Effector memory CD4-positive, alpha-beta T cell (primary cell): ENCODE measurements around the gene TNN.

ENCODE experiments used
- DNase-seq, 3 donors: peaks; one replicate each; pipeline ENCODE4 v3.0.0-alpha.2; 2020
- H3K27ac ChIP-seq: 2 replicates; pipeline ENCODE4 v1.7.0; 2013; ENCODE audit warnings: mild to moderate bottlenecking, low read length, moderate library complexity; ENCODE audit not compliant: insufficient read depth, poor library complexity, severe bottlenecking
- H3K27me3 ChIP-seq: replicated peaks from 2 replicates; pipeline ENCODE4 v1.7.0; 2013; ENCODE audit warnings: mild to moderate bottlenecking, low read length; ENCODE audit not compliant: insufficient read depth, control insufficient read depth, poor library complexity, severe bottlenecking
- H3K36me3 ChIP-seq: 2 replicates; pipeline ENCODE4 v1.7.0; 2013; ENCODE audit warnings: mild to moderate bottlenecking, low read length, moderate library complexity; ENCODE audit not compliant: control insufficient read depth, insufficient read depth
- H3K4me1 ChIP-seq: 2 replicates; pipeline ENCODE4 v1.7.0; 2013; ENCODE audit warnings: low read length, mild to moderate bottlenecking; ENCODE audit not compliant: control insufficient read depth, insufficient read depth, poor library complexity, severe bottlenecking
- H3K4me3 ChIP-seq: 2 replicates; pipeline ENCODE4 v1.7.0; 2013; ENCODE audit warnings: low read length, low read depth, mild to moderate bottlenecking; ENCODE audit not compliant: insufficient read depth, poor library complexity, severe bottlenecking
- H3K9me3 ChIP-seq: 2 replicates; pipeline ENCODE4 v1.7.0; 2013; ENCODE audit warnings: mild to moderate bottlenecking, low read length, moderate library complexity; ENCODE audit not compliant: control insufficient read depth

Gene TNN

DNA sequence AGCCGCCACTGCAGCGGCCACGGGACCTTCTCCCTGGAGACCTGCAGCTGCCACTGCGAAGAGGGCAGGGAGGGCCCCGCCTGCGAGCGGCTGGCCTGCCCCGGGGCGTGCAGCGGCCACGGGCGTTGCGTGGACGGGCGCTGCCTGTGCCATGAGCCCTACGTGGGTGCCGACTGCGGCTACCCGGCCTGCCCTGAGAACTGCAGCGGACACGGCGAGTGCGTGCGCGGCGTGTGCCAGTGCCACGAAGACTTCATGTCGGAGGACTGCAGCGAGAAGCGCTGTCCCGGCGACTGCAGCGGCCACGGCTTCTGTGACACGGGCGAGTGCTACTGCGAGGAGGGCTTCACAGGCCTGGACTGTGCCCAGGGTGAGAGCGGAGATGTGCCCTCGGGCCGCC lies 11.7 kb downstream of the TNN start:
- H3K4me1 ChIP-seq = no peaks in the 10 kb centered on the region

DNA sequence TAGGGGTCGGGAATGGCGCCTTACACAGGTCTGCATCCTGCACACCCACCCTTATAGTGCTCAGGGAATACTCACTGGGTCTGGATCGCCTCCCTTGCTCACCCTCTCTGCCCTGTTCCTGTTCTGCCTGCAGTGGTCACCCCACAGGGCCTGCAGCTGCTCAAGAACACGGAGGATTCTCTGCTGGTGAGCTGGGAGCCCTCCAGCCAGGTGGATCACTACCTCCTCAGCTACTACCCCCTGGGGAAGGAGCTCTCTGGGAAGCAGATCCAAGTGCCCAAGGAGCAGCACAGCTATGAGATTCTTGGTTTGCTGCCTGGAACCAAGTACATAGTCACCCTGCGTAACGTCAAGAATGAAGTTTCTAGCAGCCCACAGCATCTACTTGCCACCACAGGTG lies 12.4 kb downstream of the TNN start:
- no peaks in the 10 kb centered on the region for H3K9me3 ChIP-seq
- DNase-seq = no peak

More for the DNA sequence above, 11.7 kb downstream of the TNN start:
- Histone ChIP-seq H3K27me3 (peaks cover 4% of the 10 kb centered on the region), H3K9me3 (no peaks in the 10 kb centered on the region), H3K27ac (no peak overlapping the region), H3K36me3 (no peaks in the 10 kb centered on the region), H3K4me3 (no peak overlapping the region)
- no peak for DNase-seq

DNA sequence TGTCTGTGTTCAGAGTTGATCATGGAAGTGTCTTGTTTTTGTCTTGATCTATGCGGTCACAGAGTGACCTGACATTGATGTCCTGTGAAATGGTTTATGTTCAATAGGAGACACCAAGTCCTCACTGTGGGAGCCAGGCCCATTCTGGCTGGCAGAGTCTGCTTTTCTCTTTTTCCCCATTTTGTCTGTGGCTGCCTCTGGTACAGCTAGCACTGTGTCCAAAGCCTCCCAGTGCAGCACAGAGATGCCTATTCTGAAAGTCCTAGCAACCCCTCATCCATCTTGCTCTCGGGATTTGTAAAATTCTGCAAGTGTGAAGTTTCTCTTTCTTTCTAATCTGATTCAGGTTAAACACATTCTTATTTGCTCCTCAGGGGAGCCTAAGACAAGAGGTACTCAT lies 14.3 kb downstream of the TNN start:
- DNase-seq = no peak
- Histone ChIP-seq H3K36me3 (no peaks in the 10 kb centered on the region), H3K27ac (no peak overlapping the region), H3K27me3 (peaks cover 4% of the 10 kb centered on the region), H3K9me3 (no peaks in the 10 kb centered on the region), H3K4me1 (no peaks in the 10 kb centered on the region), H3K4me3 (no peak overlapping the region)

More for the DNA sequence above, 12.4 kb downstream of the TNN start:
- Histone ChIP-seq H3K4me1 (no peaks in the 10 kb centered on the region), H3K36me3 (no peaks in the 10 kb centered on the region), H3K4me3 (no peak overlapping the region), H3K27me3 (peaks cover 4% of the 10 kb centered on the region), H3K27ac (no peak overlapping the region)

DNA sequence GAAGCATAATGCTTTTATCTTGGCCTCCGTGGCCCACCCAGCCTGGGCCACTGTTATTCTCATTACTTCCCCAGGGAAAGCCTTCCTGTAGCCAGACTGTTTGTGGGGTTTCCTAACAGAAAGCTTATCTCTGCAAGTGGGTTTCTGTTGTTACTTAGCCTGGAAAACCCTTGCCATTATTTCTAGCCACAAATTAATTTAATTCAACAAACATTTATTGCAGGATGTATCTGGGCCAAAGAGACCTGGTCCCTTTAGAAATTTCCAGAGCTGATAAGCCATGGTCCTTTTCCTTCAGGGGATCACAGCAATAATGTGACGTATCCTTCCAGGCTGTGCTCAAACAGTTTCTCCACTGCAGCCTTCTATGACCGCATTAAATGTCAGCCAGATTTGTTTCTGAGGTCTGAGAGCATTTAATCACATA lies 20.9 kb downstream of the TNN start:
- Histone ChIP-seq H3K9me3 (no peaks in the 10 kb centered on the region), H3K27ac (no peak overlapping the region), H3K36me3 (no peaks in the 10 kb centered on the region), H3K27me3 (no peaks in the 10 kb centered on the region), H3K4me1 (no peaks in the 10 kb centered on the region), H3K4me3 (no peak overlapping the region)
- DNase-seq = no peak

DNA sequence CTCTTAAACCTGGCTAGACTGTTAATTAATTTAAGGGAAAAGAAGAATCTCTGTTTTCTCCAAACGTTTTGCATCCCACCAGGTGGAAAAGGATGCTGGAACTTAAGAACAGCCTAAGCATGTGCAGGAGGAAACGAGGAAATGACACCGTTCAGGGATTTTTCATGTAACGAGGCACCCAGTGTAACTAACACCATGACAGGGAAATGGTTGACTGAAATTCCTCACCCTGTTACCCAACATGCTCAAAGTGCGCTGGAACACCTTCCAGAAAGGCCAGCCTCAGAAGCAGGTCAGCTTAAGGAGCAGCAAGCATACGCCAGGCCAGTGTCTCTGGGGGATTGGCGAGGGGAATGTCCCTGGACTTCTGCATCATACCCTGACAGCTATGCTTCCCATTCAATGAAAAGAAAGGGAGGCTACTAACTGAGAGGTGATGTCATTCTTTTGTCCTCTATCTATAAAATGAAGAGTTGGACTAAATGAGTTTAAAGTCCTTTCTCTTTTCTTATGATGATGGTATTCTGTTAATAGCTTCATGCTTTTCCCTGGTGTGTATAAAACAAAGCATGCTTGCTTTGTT lies 21.6 kb downstream of the TNN start:
- Histone ChIP-seq H3K4me3 (no peak overlapping the region), H3K27ac (no peak overlapping the region), H3K9me3 (no peaks in the 10 kb centered on the region), H3K27me3 (no peaks in the 10 kb centered on the region), H3K4me1 (no peaks in the 10 kb centered on the region), H3K36me3 (no peaks in the 10 kb centered on the region)
- DNase-seq = no peak

DNA sequence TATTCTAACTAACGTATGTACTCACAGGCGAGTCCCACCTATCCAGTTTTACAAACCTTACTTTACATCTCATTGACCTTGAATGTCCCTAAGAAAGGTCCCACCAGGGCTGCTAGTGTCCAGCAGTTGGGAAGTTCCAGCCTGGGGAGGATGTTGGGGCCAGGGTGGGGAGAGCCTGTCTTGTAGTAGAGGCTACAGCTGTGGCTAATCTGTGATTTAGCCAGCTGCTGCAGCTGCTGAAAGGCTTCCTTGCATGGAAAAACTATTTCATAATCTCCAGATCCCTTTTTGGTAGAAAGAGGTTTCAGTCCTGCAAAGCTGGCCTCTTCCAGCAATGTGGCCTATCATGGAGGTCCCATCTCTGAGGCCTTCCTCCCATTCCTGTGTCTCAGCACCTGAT lies 23.1 kb downstream of the TNN start:
- Histone ChIP-seq H3K9me3 (no peaks in the 10 kb centered on the region), H3K27me3 (no peaks in the 10 kb centered on the region), H3K4me3 (no peak overlapping the region), H3K4me1 (no peaks in the 10 kb centered on the region), H3K36me3 (no peaks in the 10 kb centered on the region), H3K27ac (no peak overlapping the region)
- no peak for DNase-seq

- no peak overlapping the region for H3K4me3 ChIP-seq
- no peaks in the 10 kb centered on the region for H3K4me1 ChIP-seq
- no peak overlapping the region for H3K27ac ChIP-seq
- H3K36me3 ChIP-seq = no peaks in the 10 kb centered on the region
- no peaks in the 10 kb centered on the region for H3K27me3 ChIP-seq
- H3K9me3 ChIP-seq = no peaks in the 10 kb centered on the region
- no peak for DNase-seq
These were observed 27.0 kb downstream of the TNN start for GRCh38 chr1:175094626-175095025.

- H3K9me3 ChIP-seq = no peaks in the 10 kb centered on the region
- no peaks in the 10 kb centered on the region for H3K27me3 ChIP-seq
These were observed 27.4 kb downstream of the TNN start for GRCh38 chr1:175095069-175095468.

DNA sequence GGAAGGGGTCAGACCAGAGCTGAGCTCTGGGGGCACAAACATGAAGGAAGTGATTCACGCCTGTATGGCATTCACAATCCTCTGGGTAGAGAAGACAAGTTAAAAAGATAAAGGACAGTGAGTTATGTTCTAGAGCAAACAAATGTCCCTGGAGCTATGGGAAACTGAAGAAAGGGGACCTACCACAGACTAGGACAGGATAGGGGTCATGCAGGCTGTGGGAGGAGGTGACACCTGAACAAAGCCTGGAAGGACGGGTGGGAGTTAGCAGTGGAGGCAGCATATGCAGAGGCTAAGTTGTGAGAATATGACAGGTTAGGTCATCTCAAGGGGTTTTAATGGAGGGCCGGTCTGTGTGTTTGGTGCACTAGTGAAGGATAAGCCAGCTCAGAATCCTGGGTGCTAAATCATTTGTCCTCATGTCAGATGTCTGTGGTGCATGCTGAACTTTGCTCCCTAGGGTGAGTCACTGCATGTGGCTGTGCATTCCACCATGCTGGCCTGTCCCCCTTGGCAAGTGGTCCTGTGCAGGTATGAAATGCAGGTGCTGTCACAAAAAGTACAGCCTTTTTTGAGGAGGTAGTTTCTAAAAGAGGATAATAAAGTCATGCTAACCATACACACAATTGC lies 28.5 kb downstream of the TNN start:
- Histone ChIP-seq H3K36me3 (no peaks in the 10 kb centered on the region), H3K27ac (no peak overlapping the region), H3K27me3 (no peaks in the 10 kb centered on the region), H3K4me3 (no peak overlapping the region), H3K4me1 (no peaks in the 10 kb centered on the region), H3K9me3 (no peaks in the 10 kb centered on the region)
- DNase-seq = no peak

More at GRCh38 chr1:175095069-175095468, 27.4 kb downstream of the TNN start:
- DNase-seq = no peak
- no peaks in the 10 kb centered on the region for H3K4me1 ChIP-seq
- H3K27ac ChIP-seq = no peak overlapping the region
- no peak overlapping the region for H3K4me3 ChIP-seq
- no peaks in the 10 kb centered on the region for H3K36me3 ChIP-seq

GRCh38 chr1:175097361-175097760 lies 29.7 kb downstream of the TNN start:
- Histone ChIP-seq H3K4me3 (no peak overlapping the region), H3K4me1 (no peaks in the 10 kb centered on the region), H3K9me3 (no peaks in the 10 kb centered on the region), H3K36me3 (no peaks in the 10 kb centered on the region), H3K27ac (no peak overlapping the region), H3K27me3 (no peaks in the 10 kb centered on the region)
- no peak for DNase-seq
